ENCODE data around the gene CRYGD. TPM values are rescaled to one million over a fixed set of nuclear protein-coding genes. Genes with fewer than 3 reads are reported as not detected.

CRYGD gene
- total RNA-seq, 1 experiment from 2014 or later: 4.6 TPM

DNA sequence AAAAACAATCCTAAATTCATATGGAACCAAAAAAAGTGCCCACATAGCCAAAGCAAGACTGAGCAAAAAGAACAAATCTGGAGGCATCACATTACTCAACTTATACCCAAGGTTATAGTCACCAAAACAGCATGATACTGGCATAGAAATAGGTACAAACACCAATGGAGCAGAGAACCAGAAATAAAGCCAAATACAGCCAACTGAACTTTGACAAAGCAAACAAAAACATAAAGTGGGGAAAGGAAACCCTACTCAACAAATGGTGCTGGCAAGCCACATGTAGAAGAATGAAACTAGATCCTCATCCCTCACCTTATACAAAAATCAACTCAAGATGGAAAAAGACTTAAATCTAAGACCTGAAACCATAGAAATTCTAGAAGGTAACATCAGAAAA lies 40.5 kb downstream of the CRYGD start:
- ATAC-seq (no peak), DNase-seq (ENCODE audit: low spot score) (no peak)
- no peak overlapping the region for H3K27ac Mint-ChIP-seq
- H3K36me3 Mint-ChIP-seq: peaks cover 10% of the 10 kb centered on the region
- TF ChIP-seq CREM (CRISPR knock-in tag; IDR thresholded peaks at IDR 0.05) (no peak), NFYB (CRISPR knock-in tag; conservative IDR thresholded peaks at IDR 0.05; ENCODE audit: low read depth) (no peak), ELF4 (CRISPR knock-in tag; IDR thresholded peaks at IDR 0.05; ENCODE audit: low read depth) (no peak), RORB (CRISPR knock-in tag; IDR thresholded peaks at IDR 0.05) (no peak), PRRX2 (CRISPR knock-in tag; IDR thresholded peaks at IDR 0.05) (no peak), ZNF423 (CRISPR knock-in tag; IDR thresholded peaks at IDR 0.05) (no peak), HMGA2 (CRISPR knock-in tag; IDR thresholded peaks at IDR 0.05) (no peak)
- TF ChIP-seq, protein P1, sequence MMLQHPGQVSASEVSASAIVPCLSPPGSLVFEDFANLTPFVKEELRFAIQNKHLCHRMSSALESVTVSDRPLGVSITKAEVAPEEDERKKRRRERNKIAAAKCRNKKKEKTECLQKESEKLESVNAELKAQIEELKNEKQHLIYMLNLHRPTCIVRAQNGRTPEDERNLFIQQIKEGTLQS (CRISPR knock-in tag; conservative IDR thresholded peaks at IDR 0.05): no peak
- TF ChIP-seq, protein P2, sequence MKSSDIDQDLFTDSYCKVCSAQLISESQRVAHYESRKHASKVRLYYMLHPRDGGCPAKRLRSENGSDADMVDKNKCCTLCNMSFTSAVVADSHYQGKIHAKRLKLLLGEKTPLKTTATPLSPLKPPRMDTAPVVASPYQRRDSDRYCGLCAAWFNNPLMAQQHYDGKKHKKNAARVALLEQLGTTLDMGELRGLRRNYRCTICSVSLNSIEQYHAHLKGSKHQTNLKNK (CRISPR knock-in tag; IDR thresholded peaks at IDR 0.05): no peak
- TF ChIP-seq, protein P3, sequence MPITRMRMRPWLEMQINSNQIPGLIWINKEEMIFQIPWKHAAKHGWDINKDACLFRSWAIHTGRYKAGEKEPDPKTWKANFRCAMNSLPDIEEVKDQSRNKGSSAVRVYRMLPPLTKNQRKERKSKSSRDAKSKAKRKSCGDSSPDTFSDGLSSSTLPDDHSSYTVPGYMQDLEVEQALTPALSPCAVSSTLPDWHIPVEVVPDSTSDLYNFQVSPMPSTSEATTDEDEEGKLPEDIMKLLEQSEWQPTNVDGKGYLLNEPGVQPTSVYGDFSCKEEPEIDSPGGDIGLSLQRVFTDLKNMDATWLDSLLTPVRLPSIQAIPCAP (CRISPR knock-in tag; IDR thresholded peaks at IDR 0.05): no peak
- H3K27me3 Mint-ChIP-seq (ENCODE audit: low read depth): peaks cover 6% of the 10 kb centered on the region
- H3K4me3 Mint-ChIP-seq: no peak overlapping the region
- ChIA-PET POLR2A (no interaction called here), CTCF (no interaction called here)
- peaks cover 33% of the 10 kb centered on the region for H3K9me3 Mint-ChIP-seq
- H3K4me1 Mint-ChIP-seq: peaks cover 7% of the 10 kb centered on the region

DNA sequence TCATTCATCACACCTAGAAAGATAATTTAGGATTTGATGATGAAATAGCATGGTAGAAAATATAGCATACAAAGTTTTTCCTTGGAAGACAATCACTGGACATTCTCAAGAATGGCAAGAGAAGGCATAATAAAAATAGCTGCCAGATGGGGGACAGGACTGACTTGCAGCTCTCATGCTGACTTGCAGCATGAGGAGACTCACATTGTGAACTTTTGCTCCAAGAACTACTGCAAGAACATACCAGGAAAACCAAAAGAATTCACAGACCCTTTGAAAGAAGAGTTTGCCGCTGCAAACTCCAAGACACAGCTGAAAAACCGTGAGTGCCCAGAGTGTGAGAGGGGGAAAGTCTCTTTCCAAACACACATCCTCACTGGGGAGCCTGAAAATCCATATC lies 47.0 kb downstream of the CRYGD start:
- H3K36me3 Mint-ChIP-seq: peaks cover 10% of the 10 kb centered on the region
- ChIA-PET POLR2A (no interaction called here), CTCF (interaction anchor here (1.6 to 1.8 kb wide), 2 partner anchors 37 to 452 kb away, joined by 5 read pairs; partner anchors contain the start of gene METTL21A)
- TF ChIP-seq IRF2 (CRISPR knock-in tag; IDR thresholded peaks at IDR 0.05; ENCODE audit: borderline replicate concordance, low read depth) (no peak), EMX1 (CRISPR knock-in tag; IDR thresholded peaks at IDR 0.05) (no peak), ZNF121 (CRISPR knock-in tag; IDR thresholded peaks at IDR 0.05) (no peak), MXD4 (CRISPR knock-in tag; IDR thresholded peaks at IDR 0.05; ENCODE audit: borderline replicate concordance) (no peak), ZNF263 (CRISPR knock-in tag; IDR thresholded peaks at IDR 0.05; ENCODE audit: low read depth) (no peak), ZNF219 (CRISPR knock-in tag; IDR thresholded peaks at IDR 0.05; ENCODE audit: borderline replicate concordance) (no peak), KAT7 (CRISPR knock-in tag; IDR thresholded peaks at IDR 0.05; ENCODE audit: borderline replicate concordance) (no peak), NFE2L1 (CRISPR knock-in tag; IDR thresholded peaks at IDR 0.05) (no peak)
- TF ChIP-seq, protein P4, sequence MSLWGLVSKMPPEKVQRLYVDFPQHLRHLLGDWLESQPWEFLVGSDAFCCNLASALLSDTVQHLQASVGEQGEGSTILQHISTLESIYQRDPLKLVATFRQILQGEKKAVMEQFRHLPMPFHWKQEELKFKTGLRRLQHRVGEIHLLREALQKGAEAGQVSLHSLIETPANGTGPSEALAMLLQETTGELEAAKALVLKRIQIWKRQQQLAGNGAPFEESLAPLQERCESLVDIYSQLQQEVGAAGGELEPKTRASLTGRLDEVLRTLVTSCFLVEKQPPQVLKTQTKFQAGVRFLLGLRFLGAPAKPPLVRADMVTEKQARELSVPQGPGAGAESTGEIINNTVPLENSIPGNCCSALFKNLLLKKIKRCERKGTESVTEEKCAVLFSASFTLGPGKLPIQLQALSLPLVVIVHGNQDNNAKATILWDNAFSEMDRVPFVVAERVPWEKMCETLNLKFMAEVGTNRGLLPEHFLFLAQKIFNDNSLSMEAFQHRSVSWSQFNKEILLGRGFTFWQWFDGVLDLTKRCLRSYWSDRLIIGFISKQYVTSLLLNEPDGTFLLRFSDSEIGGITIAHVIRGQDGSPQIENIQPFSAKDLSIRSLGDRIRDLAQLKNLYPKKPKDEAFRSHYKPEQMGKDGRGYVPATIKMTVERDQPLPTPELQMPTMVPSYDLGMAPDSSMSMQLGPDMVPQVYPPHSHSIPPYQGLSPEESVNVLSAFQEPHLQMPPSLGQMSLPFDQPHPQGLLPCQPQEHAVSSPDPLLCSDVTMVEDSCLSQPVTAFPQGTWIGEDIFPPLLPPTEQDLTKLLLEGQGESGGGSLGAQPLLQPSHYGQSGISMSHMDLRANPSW (CRISPR knock-in tag; conservative IDR thresholded peaks at IDR 0.05; ENCODE audit: low read depth): no peak
- TF ChIP-seq, protein P1 (CRISPR knock-in tag; conservative IDR thresholded peaks at IDR 0.05): no peak
- TF ChIP-seq, protein P5, sequence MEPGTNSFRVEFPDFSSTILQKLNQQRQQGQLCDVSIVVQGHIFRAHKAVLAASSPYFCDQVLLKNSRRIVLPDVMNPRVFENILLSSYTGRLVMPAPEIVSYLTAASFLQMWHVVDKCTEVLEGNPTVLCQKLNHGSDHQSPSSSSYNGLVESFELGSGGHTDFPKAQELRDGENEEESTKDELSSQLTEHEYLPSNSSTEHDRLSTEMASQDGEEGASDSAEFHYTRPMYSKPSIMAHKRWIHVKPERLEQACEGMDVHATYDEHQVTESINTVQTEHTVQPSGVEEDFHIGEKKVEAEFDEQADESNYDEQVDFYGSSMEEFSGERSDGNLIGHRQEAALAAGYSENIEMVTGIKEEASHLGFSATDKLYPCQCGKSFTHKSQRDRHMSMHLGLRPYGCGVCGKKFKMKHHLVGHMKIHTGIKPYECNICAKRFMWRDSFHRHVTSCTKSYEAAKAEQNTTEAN (CRISPR knock-in tag; IDR thresholded peaks at IDR 0.05): no peak
- TF ChIP-seq, protein P6, sequence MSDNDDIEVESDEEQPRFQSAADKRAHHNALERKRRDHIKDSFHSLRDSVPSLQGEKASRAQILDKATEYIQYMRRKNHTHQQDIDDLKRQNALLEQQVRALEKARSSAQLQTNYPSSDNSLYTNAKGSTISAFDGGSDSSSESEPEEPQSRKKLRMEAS (CRISPR knock-in tag; IDR thresholded peaks at IDR 0.05): no peak
- TF ChIP-seq, protein P7, sequence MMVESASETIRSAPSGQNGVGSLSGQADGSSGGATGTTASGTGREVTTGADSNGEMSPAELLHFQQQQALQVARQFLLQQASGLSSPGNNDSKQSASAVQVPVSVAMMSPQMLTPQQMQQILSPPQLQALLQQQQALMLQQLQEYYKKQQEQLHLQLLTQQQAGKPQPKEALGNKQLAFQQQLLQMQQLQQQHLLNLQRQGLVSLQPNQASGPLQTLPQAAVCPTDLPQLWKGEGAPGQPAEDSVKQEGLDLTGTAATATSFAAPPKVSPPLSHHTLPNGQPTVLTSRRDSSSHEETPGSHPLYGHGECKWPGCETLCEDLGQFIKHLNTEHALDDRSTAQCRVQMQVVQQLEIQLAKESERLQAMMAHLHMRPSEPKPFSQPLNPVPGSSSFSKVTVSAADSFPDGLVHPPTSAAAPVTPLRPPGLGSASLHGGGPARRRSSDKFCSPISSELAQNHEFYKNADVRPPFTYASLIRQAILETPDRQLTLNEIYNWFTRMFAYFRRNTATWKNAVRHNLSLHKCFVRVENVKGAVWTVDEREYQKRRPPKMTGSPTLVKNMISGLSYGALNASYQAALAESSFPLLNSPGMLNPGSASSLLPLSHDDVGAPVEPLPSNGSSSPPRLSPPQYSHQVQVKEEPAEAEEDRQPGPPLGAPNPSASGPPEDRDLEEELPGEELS (CRISPR knock-in tag; IDR thresholded peaks at IDR 0.05): no peak
- TF ChIP-seq, protein P8, sequence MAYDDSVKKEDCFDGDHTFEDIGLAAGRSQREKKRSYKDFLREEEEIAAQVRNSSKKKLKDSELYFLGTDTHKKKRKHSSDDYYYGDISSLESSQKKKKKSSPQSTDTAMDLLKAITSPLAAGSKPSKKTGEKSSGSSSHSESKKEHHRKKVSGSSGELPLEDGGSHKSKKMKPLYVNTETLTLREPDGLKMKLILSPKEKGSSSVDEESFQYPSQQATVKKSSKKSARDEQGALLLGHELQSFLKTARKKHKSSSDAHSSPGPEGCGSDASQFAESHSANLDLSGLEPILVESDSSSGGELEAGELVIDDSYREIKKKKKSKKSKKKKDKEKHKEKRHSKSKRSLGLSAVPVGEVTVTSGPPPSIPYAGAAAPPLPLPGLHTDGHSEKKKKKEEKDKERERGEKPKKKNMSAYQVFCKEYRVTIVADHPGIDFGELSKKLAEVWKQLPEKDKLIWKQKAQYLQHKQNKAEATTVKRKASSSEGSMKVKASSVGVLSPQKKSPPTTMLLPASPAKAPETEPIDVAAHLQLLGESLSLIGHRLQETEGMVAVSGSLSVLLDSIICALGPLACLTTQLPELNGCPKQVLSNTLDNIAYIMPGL (CRISPR knock-in tag; IDR thresholded peaks at IDR 0.05): no peak
- H3K4me3 Mint-ChIP-seq: no peak overlapping the region
- no peak for DNase-seq (ENCODE audit: low spot score)
- ATAC-seq: no peak
- H3K4me1 Mint-ChIP-seq: peaks cover 23% of the 10 kb centered on the region
- H3K9me3 Mint-ChIP-seq: peaks cover 26% of the 10 kb centered on the region
- H3K27ac Mint-ChIP-seq: no peak overlapping the region
- H3K27me3 Mint-ChIP-seq (ENCODE audit: low read depth): peaks cover 2% of the 10 kb centered on the region; the same call in 1 of the 2 replicates
